NT2/D1 (cell line): ENCODE results near the gene PRKG1.

Source experiments
- SUZ12 ChIP-seq: IDR thresholded peaks from 2 replicates; pipeline ENCODE4 v1.6.1; 2011; ENCODE audit not compliant: insufficient read length, insufficient read depth; ENCODE audit errors: extremely low read depth
- YY1 ChIP-seq: IDR thresholded peaks from 2 replicates; pipeline ENCODE4 v1.6.1; 2011; ENCODE audit not compliant: insufficient read length, insufficient read depth
- ZNF274 ChIP-seq: IDR thresholded peaks from 2 replicates; pipeline ENCODE4 v1.6.1; 2011; ENCODE audit warnings: mild to moderate bottlenecking, low read depth, low read length

GRCh38 chr10:51137756-51138529 is 63.7 kb downstream of the PRKG1 start:
- TF ChIP-seq YY1: no peak
- TF ChIP-seq SUZ12: no peak
- TF ChIP-seq ZNF274: no peak
